GM10266 (cell line): Measurements from ENCODE around the gene GNG2.

Experiments
- DNase-seq: peaks from one replicate; pipeline ENCODE4 v3.0.0; 2012; ENCODE audit errors: extremely low spot score
- TF ChIP-seq, protein P1 (sequence below): IDR thresholded peaks from 2 replicates; pipeline ENCODE4 v1.5.1; 2012; ENCODE audit warnings: mild to moderate bottlenecking, low read depth; ENCODE audit not compliant: control insufficient read depth, insufficient read depth; ENCODE audit errors: missing control alignments

GNG2 gene

DNA sequence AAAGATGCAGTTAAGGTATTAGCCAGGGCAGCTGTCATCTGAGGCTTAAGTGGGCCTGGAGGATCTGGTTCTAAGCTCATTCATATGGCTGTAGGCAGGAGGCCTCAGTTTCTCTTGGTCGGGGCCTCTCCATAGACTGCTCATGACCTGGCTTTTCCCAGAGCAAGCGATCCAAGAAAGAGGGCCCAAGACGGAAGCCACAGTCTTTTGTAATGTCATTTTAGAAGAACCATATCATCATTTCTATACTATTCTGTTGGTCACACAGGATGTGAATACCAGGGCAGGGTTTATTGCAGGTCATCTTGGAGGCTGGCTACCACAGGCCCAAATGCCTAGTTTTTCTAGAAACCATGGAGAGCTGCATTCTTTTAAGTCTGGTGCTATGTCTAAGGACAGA lies 47.7 kb downstream of the GNG2 start:
- DNase-seq, result no peak
- TF ChIP-seq, protein P1, sequence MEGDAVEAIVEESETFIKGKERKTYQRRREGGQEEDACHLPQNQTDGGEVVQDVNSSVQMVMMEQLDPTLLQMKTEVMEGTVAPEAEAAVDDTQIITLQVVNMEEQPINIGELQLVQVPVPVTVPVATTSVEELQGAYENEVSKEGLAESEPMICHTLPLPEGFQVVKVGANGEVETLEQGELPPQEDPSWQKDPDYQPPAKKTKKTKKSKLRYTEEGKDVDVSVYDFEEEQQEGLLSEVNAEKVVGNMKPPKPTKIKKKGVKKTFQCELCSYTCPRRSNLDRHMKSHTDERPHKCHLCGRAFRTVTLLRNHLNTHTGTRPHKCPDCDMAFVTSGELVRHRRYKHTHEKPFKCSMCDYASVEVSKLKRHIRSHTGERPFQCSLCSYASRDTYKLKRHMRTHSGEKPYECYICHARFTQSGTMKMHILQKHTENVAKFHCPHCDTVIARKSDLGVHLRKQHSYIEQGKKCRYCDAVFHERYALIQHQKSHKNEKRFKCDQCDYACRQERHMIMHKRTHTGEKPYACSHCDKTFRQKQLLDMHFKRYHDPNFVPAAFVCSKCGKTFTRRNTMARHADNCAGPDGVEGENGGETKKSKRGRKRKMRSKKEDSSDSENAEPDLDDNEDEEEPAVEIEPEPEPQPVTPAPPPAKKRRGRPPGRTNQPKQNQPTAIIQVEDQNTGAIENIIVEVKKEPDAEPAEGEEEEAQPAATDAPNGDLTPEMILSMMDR, result no peak

- no peak for DNase-seq
- TF ChIP-seq, protein P1, result no peak
Observed at GRCh38 chr14:51912112-51912786, 51.8 kb downstream of the GNG2 start.

- TF ChIP-seq, protein P1, result no peak
- no peak for DNase-seq
Observed at GRCh38 chr14:51914310-51914709, 53.9 kb downstream of the GNG2 start.

DNA sequence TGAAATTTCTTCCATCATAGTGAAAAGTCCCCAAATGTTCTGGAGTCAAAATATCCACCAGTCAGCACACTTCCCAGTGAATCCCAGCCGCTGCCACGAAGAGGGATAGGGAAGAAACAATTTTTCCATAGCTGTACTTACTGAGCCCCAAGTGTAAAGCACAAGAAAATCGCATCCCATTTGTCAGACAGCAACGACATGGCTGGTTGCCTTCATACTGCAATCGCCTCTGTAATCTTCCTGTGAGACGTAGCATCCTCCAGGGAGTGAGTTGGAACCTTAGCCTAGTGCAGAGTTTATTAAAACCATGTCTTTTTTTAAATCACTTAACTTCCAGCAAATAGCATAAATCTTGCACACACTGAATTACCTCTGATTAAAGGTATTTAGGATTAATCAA lies 56.8 kb downstream of the GNG2 start:
- DNase-seq, result no peak
- TF ChIP-seq, protein P1, result no peak

- DNase-seq, result no peak
- TF ChIP-seq, protein P1, result no peak
Observed at GRCh38 chr14:51921026-51921425, 60.6 kb downstream of the GNG2 start.

- no peak for DNase-seq
- TF ChIP-seq, protein P1, result no peak
Observed at GRCh38 chr14:51922624-51923023, 62.2 kb downstream of the GNG2 start.

DNA sequence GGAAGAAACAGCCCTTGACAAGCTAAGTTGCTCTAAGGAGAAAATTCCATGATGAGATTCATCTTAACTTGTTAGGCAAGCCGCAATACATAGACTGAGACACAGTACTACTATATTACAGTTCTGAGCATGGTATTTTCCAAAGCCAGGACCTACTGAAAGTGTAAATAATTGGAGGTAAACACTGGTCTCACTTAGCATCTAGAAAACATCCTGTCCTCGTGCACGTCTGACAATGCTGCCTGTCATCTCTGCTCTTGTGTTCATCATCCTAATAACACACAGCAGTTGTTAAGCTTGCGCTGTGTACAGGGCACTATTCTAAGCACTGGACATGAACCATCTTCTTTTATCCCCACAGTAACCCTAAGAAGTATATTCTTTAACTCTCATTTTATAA lies 64.2 kb downstream of the GNG2 start:
- TF ChIP-seq, protein P1, result no peak

More for the DNA sequence above, 64.2 kb downstream of the GNG2 start:
- DNase-seq, result no peak
